ENCODE data around the gene JDP2.
"Not testable (repeated sequence)": the region's sequence is repeated elsewhere in the genome, so short reads cannot be mapped to it uniquely, and the experiment has no call there.

Gene JDP2

GRCh38 chr14:75427482-75428229 lies at the start of gene JDP2:
JDP2 (plus strand) TSS chr14:75428022; CDS start chr14:75437921, 9,899 bp downstream.
- peak; percentile 67 for DNase-seq (ENCODE audit: extremely low read depth, low read depth)
- no peak for TF ChIP-seq CTCF (IDR thresholded peaks at IDR 0.05; ENCODE audit: low read depth, low read length)

- TF ChIP-seq CTCF (IDR thresholded peaks at IDR 0.05; ENCODE audit: low read depth, low read length) = no peak
- DNase-seq (ENCODE audit: extremely low read depth, low read depth) = no peak
Measured at GRCh38 chr14:75379246-75379929, 48.4 kb upstream of the JDP2 start.

- no peak for TF ChIP-seq CTCF (IDR thresholded peaks at IDR 0.05; ENCODE audit: low read depth, low read length)
- DNase-seq (ENCODE audit: extremely low read depth, low read depth) = no peak
Measured at GRCh38 chr14:75379930-75380270, 47.9 kb upstream of the JDP2 start.

GRCh38 chr14:75380656-75381055 lies 47.2 kb upstream of the JDP2 start:
- DNase-seq (ENCODE audit: extremely low read depth, low read depth) = no peak
- no peak for TF ChIP-seq CTCF (IDR thresholded peaks at IDR 0.05; ENCODE audit: low read depth, low read length)

GRCh38 chr14:75381642-75382041 lies 46.2 kb upstream of the JDP2 start:
- no peak for TF ChIP-seq CTCF (IDR thresholded peaks at IDR 0.05; ENCODE audit: low read depth, low read length)
- no peak for DNase-seq (ENCODE audit: extremely low read depth, low read depth)

- DNase-seq (ENCODE audit: extremely low read depth, low read depth) = not testable (repeated sequence)
Measured at GRCh38 chr14:75383219-75383618, 44.6 kb upstream of the JDP2 start.

- no peak for DNase-seq (ENCODE audit: extremely low read depth, low read depth)
- TF ChIP-seq CTCF (IDR thresholded peaks at IDR 0.05; ENCODE audit: low read depth, low read length) = no peak
Measured at GRCh38 chr14:75383721-75384120, 44.1 kb upstream of the JDP2 start.

Measured in AG09319 (cell line).